ENCODE data around the gene LTB4R2.
A peak's percentile ranks its signal among the peaks of the same experiment; 100 is the strongest.

Gene LTB4R2

DNA sequence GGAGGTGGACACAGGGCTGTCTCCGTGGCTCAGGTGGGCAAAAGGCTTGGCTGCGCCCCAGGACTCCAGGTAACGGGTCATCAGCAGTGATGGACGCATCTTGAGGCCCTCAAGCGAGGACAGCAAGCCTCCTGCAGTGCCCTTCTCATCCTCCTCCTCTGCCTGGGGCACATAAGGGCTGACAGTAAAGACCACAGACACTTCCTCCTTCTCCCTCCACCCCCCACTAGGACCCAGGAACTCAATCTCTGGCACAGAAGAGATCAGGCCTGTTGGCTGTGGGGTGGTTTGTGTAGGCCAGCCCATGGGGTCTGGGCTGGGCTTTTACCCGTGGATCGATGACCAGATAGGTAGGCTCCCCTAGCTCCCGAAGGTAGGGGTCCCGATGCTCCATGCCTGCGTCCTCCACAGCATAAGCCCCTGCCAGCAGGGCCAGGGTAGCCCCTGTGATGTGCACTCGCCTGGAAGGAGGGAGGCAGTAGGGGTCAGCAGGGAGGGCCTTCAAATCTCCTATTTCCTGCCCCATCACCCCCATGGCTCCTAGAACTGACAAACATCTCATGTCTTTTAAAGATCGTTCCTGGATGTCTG lies 19.2 kb downstream of the LTB4R2 start:
- H3K27me3 ChIP-seq (replicated peaks; ENCODE audit: control insufficient read depth, insufficient read depth, low read length) = no peaks in the 10 kb centered on the region; the same call in none of the 2 replicates
- no peak overlapping the region for H3K4me3 ChIP-seq (replicated peaks; ENCODE audit: low read depth, low read length)
- TF ChIP-seq, protein P1, sequence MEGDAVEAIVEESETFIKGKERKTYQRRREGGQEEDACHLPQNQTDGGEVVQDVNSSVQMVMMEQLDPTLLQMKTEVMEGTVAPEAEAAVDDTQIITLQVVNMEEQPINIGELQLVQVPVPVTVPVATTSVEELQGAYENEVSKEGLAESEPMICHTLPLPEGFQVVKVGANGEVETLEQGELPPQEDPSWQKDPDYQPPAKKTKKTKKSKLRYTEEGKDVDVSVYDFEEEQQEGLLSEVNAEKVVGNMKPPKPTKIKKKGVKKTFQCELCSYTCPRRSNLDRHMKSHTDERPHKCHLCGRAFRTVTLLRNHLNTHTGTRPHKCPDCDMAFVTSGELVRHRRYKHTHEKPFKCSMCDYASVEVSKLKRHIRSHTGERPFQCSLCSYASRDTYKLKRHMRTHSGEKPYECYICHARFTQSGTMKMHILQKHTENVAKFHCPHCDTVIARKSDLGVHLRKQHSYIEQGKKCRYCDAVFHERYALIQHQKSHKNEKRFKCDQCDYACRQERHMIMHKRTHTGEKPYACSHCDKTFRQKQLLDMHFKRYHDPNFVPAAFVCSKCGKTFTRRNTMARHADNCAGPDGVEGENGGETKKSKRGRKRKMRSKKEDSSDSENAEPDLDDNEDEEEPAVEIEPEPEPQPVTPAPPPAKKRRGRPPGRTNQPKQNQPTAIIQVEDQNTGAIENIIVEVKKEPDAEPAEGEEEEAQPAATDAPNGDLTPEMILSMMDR (IDR thresholded peaks at IDR 0.05; ENCODE audit: insufficient read depth, low read length, poor library complexity, severe bottlenecking) = no peak
- DNase-seq (ENCODE audit: extremely low read depth, insufficient read length) = no peak
- no peaks in the 10 kb centered on the region for H3K36me3 ChIP-seq (ENCODE audit: control insufficient read depth, insufficient read depth, low read length)

DNA sequence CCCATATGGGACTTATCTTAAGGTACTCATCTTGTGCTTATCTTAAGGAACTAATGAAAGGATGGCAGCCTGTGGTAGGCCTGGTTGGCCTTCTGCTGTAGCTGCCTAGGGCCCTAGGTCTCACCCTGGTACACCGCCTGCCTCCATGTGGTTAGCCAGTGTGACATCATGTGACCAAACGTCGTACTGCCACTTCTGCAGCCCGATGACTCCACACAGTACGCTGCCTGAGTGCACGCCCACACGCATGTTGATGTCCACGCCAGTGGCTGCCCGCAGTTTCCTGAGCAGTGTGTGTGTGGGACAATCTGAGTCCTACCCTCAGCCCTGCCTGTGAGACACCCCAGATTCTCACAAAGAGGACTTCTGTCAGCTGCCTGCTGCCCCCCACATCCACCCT lies 19.8 kb downstream of the LTB4R2 start:
- TF ChIP-seq, protein P1 (IDR thresholded peaks at IDR 0.05; ENCODE audit: insufficient read depth, low read length, poor library complexity, severe bottlenecking) = no peak
- DNase-seq (ENCODE audit: extremely low read depth, insufficient read length) = no peak

DNA sequence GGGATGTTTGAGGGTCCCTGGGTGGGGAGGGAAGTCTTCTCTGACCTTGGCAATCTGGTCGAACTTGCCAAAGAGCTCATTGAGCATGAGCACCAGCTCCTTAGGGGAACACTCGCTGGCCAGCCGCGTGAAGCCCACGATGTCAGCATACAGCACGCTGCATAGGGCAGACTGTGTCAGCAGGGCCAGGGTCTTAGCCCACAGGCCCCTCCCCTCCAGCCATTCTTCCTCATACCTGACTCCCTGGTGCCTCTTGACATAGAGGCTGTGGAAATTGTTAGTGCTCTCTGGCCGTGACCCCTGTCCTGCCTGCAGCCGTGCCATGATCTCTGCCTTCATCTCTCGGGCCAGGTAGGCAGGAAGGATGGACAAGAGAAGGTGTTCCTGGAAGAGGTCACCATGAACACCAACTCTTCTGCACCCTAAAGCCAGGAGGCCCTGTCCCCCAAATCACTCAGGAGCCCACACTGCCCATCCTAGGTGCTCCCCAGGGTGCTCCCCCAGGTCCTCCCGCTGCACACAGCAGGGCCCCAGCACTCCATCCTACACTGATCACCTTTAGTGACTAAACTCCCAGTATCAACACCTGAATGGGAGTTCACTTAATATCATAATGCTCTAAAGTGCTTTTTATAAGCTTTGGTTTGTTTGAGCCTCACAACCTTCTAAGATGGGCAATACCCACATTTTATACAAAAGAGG lies 21.2 kb downstream of the LTB4R2 start:
- H3K36me3 ChIP-seq (ENCODE audit: control insufficient read depth, insufficient read depth, low read length) = no peaks in the 10 kb centered on the region; the same call in 1 of the 2 replicates
- H3K4me3 ChIP-seq (replicated peaks; ENCODE audit: low read depth, low read length) = no peak overlapping the region
- TF ChIP-seq, protein P1 (IDR thresholded peaks at IDR 0.05; ENCODE audit: insufficient read depth, low read length, poor library complexity, severe bottlenecking) = no peak
- H3K27me3 ChIP-seq (replicated peaks; ENCODE audit: control insufficient read depth, insufficient read depth, low read length) = no peaks in the 10 kb centered on the region; the same call in none of the 2 replicates
- no peak for DNase-seq (ENCODE audit: extremely low read depth, insufficient read length)

More for the DNA sequence above, 19.8 kb downstream of the LTB4R2 start:
- Histone ChIP-seq H3K27me3 (replicated peaks; ENCODE audit: control insufficient read depth, insufficient read depth, low read length) (no peaks in the 10 kb centered on the region; the same call in none of the 2 replicates), H3K36me3 (ENCODE audit: control insufficient read depth, insufficient read depth, low read length) (no peaks in the 10 kb centered on the region), H3K4me3 (replicated peaks; ENCODE audit: low read depth, low read length) (no peak overlapping the region)

DNA sequence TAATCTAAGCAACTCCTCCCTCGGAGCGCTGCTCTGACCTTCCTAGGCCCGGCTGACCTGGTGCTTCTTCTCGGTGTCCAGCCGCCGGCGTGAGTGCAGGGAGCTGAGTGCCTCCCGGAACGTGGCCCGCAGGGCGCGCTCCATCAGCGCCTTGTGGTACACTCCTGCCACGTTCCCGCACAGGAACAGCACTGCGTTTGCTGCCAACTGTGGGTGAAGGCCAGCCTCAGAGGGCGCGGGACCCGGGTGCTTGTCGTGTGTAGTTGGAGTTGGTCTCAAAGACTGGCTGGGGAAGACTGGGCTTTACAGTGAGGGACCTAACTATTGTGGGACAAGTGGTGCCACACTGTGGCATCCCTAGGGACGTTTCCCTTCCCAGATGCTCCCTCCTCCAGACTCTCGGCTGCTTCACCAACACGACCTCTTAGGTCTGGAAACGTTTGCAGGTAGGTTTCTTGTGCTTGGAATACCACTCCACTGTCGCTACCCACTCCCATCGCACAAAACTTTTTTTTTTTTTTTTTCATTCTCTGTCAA lies 21.9 kb downstream of the LTB4R2 start:
- Histone ChIP-seq H3K36me3 (ENCODE audit: control insufficient read depth, insufficient read depth, low read length) (no peaks in the 10 kb centered on the region; the same call in 1 of the 2 replicates), H3K4me3 (replicated peaks; ENCODE audit: low read depth, low read length) (no peak overlapping the region), H3K27me3 (replicated peaks; ENCODE audit: control insufficient read depth, insufficient read depth, low read length) (no peaks in the 10 kb centered on the region; the same call in none of the 2 replicates)
- TF ChIP-seq, protein P1 (IDR thresholded peaks at IDR 0.05; ENCODE audit: insufficient read depth, low read length, poor library complexity, severe bottlenecking) = no peak
- no peak for DNase-seq (ENCODE audit: extremely low read depth, insufficient read length)

DNA sequence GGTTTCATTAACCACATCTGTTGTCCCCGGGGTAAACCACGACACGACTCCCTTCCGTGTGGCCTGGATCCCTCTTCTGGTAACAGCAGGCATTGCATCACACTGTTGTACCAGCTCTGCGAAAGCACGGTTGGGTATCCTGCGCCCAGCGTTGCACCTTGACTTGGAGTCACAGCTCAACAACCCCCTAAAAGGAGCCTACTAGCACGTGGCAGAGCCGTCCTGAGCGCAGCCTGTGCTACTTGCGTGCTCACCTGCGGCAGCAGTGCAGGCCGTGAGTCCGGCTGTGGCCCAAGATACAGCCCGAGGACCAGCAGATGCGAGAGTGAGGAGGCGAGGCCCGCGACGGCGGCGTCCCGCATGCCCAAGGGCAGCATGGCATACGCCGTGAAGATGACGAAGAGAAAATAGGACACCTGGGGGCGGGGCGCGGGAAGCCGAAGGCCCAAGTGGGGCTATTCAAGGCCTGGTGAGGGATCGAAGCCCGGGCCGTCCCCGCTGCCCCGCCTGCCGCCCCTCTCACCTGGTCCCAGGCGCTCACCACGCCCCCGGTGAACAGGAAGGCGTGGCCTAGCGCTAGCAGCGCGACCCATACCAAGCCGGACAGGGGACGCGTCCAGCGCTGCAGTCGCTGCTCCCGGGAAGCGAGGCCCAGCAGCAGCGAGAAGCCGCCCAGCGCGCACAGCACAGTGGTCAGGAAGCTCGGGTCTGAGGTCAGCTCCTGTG lies 22.5 kb downstream of the LTB4R2 start:
- Histone ChIP-seq H3K36me3 (ENCODE audit: control insufficient read depth, insufficient read depth, low read length) (no peaks in the 10 kb centered on the region; the same call in 1 of the 2 replicates), H3K27me3 (replicated peaks; ENCODE audit: control insufficient read depth, insufficient read depth, low read length) (no peaks in the 10 kb centered on the region; the same call in none of the 2 replicates), H3K4me3 (replicated peaks; ENCODE audit: low read depth, low read length) (peak overlapping the region; percentile 48)
- TF ChIP-seq, protein P1 (IDR thresholded peaks at IDR 0.05; ENCODE audit: insufficient read depth, low read length, poor library complexity, severe bottlenecking) = peak; percentile 81
- peak; percentile 68 for DNase-seq (ENCODE audit: extremely low read depth, insufficient read length)
